OCI-LY7 (cell line): ENCODE measurements around the gene VCL. TPM values are rescaled to one million over a fixed set of nuclear protein-coding genes. Genes with fewer than 3 reads are reported as not detected.
"Not testable (repeated sequence)": the region's sequence is repeated elsewhere in the genome, so short reads cannot be mapped to it uniquely, and the experiment has no call there.

Experiments used
- BruUV-seq: library from RNA; stranded (reverse); fragments of 400-500 nt; replicated peaks from 2 replicates; lab custom pipeline; 2021; lab: Mats Ljungman, UMichigan
- CTCF ChIA-PET: fragments of 300-600 bp; sonication (Branson Sonifier 250); formaldehyde crosslinking; loops from one replicate; lab custom pipeline; 2022; ENCODE audit warnings: antibody characterized with exemption; ENCODE audit not compliant: unreplicated experiment; lab: Charles Lee
- POLR2A ChIA-PET: fragments of 300-600 bp; sonication (Branson Sonifier 250); formaldehyde crosslinking; loops from one replicate; lab custom pipeline; 2022; ENCODE audit warnings: antibody characterized with exemption; lab: Charles Lee
- DNase-seq: peaks from one replicate; pipeline ENCODE4 v3.0.0-alpha.2; 2015; ENCODE audit warnings: low spot score
- H2AFZ ChIP-seq: fragments of 200-600 bp; sonication (generic), shearing (Covaris generic); 2 replicates; pipeline ENCODE4 v1.6.1; 2014; ENCODE audit warnings: mild to moderate bottlenecking, antibody characterized with exemption, low read length, moderate library complexity
- H3K27ac ChIP-seq: fragments of 200-600 bp; sonication (generic); 2 replicates; pipeline ENCODE4 v1.5.1; 2014; ENCODE audit warnings: mixed run types, low read depth, mild to moderate bottlenecking, moderate library complexity, low read length, inconsistent platforms; ENCODE audit not compliant: poor library complexity, severe bottlenecking
- H3K36me3 ChIP-seq: fragments of 200-600 bp; sonication (generic); 2 replicates; pipeline ENCODE4 v1.6.1; 2014; ENCODE audit warnings: mild to moderate bottlenecking, antibody characterized with exemption, low read length, moderate library complexity, mixed read lengths; ENCODE audit not compliant: insufficient read depth
- H3K4me1 ChIP-seq: fragments of 200-600 bp; sonication (generic); 2 replicates; pipeline ENCODE4 v1.5.1; 2014; ENCODE audit warnings: mild to moderate bottlenecking, low read length; ENCODE audit not compliant: insufficient read depth, poor library complexity, severe bottlenecking
- H3K4me2 ChIP-seq: fragments of 200-600 bp; sonication (generic); 2 replicates; pipeline ENCODE4 v1.6.1; 2014; ENCODE audit warnings: mild to moderate bottlenecking, low read length
- H3K4me3 ChIP-seq: fragments of 200-600 bp; sonication (generic); 2 replicates; pipeline ENCODE4 v1.5.1; 2014; ENCODE audit warnings: mild to moderate bottlenecking, low read depth, low read length; ENCODE audit not compliant: poor library complexity, severe bottlenecking
- H3K79me2 ChIP-seq: fragments of 200-600 bp; sonication (generic); 2 replicates; pipeline ENCODE4 v1.6.1; 2016; ENCODE audit warnings: low read depth, mild to moderate bottlenecking, low read length, moderate library complexity, mixed read lengths; ENCODE audit not compliant: insufficient read depth
- H3K9me2 ChIP-seq: fragments of 200-600 bp; sonication (generic); 2 replicates; pipeline ENCODE4 v1.6.1; 2016; ENCODE audit warnings: mild to moderate bottlenecking, low read length, mixed read lengths; ENCODE audit not compliant: insufficient read depth
- H3K9me3 ChIP-seq: fragments of 200-600 bp; sonication (generic); 2 replicates; pipeline ENCODE4 v1.6.1; 2014; ENCODE audit warnings: mild to moderate bottlenecking, mixed run types, low read length, mixed read lengths
- H4K20me1 ChIP-seq: fragments of 200-600 bp; sonication (generic); 2 replicates; pipeline ENCODE4 v1.6.1; 2014; ENCODE audit warnings: mild to moderate bottlenecking, antibody characterized with exemption, low read length, moderate library complexity, mixed read lengths; ENCODE audit not compliant: insufficient read depth
- EZH2phosphoT487 ChIP-seq: fragments of 200-600 bp; sonication (generic); IDR thresholded peaks from 2 replicates; pipeline ENCODE4 v1.6.1; 2018; ENCODE audit warnings: low read depth, borderline replicate concordance, mild to moderate bottlenecking, mixed run types, antibody characterized with exemption, low read length, moderate library complexity, mixed read lengths
- intact Hi-C: fragments of 100-400 bp; cut with micrococcal nuclease; formaldehyde crosslinking; loops from one replicate; pipeline ENCODE4 v1.10.0; 2022; ENCODE audit not compliant: unreplicated experiment
- total RNA-seq, 2 experiments: library from RNA; depleted of rRNA in 1 of 2; stranded (reverse); fragments of >200 nt in 1 of 2; shearing (Covaris generic) in 1 of 2; gene quantifications; 2 replicates each; pipeline ENCODE4 v1.2.3, GENCODE V29; 2014 to 2022
- TF ChIP-seq, protein P1 (sequence below): fragments of 200-600 bp; sonication (generic); conservative IDR thresholded peaks from 2 replicates; pipeline ENCODE4 v1.5.1; 2014; ENCODE audit warnings: mild to moderate bottlenecking, antibody characterized with exemption, low read length, moderate library complexity, mixed read lengths

The VCL gene
- total RNA-seq, 2 experiments from 2014 or later = 19.1 to 55.5 TPM

DNA sequence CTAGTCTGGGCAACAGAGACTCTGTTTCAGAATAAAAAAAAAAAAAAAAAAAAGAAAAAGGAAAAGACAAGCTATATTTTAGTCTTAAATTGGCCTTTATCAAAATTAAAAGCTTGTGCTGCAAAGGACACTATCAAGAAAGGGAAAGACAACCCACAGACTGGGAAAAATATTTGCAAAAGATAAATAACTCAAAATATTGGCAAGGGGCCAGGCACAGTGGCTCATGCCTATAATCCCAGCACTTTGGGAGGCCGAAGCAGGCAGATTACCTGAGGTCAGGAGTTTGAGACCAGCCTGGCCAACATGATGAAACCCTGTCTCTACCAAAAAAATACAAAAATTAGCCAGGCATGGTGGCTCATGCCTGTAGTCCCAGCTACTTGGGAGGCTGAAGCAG lies 34.3 kb downstream of the VCL start:
- H3K9me2 ChIP-seq, H3K4me1 ChIP-seq, H4K20me1 ChIP-seq, H3K9me3 ChIP-seq, H3K36me3 ChIP-seq, BruUV-seq, H3K79me2 ChIP-seq, DNase-seq, CTCF ChIA-PET, H2AFZ ChIP-seq, H3K4me2 ChIP-seq, H3K27ac ChIP-seq, H3K4me3 ChIP-seq: not testable (repeated sequence)
- POLR2A ChIA-PET = interaction anchor here (0.6 to 2.1 kb wide), 5 partner anchors 11 to 353 kb away, joined by 3 to 7 read pairs (median 4); no protein-coding TSS in a partner anchor
- intact Hi-C loops = loop anchor here (5.0 kb wide), 1 partner anchor 75 kb away; no protein-coding TSS in a partner anchor

DNA sequence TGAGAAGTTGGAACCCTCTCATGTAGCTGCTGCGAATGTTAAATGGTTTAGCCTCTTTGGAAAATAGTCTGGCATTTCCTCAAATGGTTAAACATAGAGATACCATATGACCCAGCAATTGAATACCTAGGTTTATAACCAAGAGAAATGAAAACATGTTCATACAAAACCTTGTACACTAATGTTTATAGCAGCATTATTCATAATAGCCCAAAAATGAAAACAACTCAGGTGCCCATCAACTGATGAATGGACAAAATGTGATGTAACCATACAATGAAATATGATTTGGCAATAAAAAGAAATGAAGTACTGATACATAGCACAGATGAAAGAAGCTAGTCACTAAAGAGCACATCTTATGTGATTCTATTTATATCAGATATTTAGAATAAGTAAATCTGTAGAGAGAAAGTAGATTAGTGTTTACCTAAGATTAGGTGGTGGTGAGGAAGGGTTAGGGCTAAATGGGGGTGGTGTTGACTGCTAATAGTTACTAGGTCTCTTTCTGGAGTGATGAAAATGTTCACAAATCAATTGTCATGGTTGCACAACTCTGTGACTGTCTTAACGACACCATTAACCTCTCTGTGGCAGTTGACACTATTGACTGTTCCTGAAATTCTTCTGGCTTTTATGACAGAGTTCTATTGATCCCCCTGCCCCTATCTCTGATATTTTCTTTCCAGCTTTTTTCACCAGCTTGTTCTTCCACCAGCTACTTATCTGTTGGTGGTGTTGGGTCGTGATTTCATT lies 35.2 kb downstream of the VCL start:
- ChIA-PET POLR2A (interaction anchor here (0.8 to 1.0 kb wide), 3 partner anchors 11 to 19 kb away, joined by 3 to 4 read pairs (median 3); no protein-coding TSS in a partner anchor), CTCF (no interaction called here)
- H3K79me2 ChIP-seq = no peaks in the 10 kb centered on the region
- H3K4me2 ChIP-seq = no peak overlapping the region
- no peaks in the 10 kb centered on the region for H3K9me2 ChIP-seq
- DNase-seq = no peak
- no peak for TF ChIP-seq EZH2phosphoT487
- TF ChIP-seq, protein P1, sequence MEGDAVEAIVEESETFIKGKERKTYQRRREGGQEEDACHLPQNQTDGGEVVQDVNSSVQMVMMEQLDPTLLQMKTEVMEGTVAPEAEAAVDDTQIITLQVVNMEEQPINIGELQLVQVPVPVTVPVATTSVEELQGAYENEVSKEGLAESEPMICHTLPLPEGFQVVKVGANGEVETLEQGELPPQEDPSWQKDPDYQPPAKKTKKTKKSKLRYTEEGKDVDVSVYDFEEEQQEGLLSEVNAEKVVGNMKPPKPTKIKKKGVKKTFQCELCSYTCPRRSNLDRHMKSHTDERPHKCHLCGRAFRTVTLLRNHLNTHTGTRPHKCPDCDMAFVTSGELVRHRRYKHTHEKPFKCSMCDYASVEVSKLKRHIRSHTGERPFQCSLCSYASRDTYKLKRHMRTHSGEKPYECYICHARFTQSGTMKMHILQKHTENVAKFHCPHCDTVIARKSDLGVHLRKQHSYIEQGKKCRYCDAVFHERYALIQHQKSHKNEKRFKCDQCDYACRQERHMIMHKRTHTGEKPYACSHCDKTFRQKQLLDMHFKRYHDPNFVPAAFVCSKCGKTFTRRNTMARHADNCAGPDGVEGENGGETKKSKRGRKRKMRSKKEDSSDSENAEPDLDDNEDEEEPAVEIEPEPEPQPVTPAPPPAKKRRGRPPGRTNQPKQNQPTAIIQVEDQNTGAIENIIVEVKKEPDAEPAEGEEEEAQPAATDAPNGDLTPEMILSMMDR = no peak
- H3K27ac ChIP-seq = no peak overlapping the region
- H4K20me1 ChIP-seq = no peaks in the 10 kb centered on the region
- intact Hi-C loops = loop anchor here (5.0 kb wide), 1 partner anchor 76 kb away; no protein-coding TSS in a partner anchor
- no TSS peak for BruUV-seq
- H2AFZ ChIP-seq = no peak overlapping the region
- H3K9me3 ChIP-seq = no peaks in the 10 kb centered on the region
- no peak overlapping the region for H3K4me3 ChIP-seq
- H3K4me1 ChIP-seq = peaks cover 10% of the 10 kb centered on the region
- H3K36me3 ChIP-seq = no peaks in the 10 kb centered on the region

DNA sequence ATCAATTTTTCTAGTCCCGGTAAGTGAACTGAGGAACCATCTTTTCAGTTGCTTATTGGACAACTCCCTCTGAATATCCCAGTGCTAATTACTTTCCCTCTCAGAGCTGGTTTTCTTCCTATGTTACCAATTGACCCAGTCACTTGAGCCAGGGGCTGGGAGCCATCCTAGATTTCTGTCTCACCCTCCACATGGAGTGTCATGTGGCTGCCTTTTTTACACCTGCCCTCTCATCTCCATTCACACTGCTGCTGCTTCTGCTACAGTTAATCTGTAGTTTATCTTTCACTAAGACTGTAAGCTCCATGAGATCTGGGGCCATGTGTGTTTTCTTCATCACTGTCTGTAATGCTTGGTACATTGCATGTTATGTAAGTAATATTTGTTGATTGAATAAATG lies 35.8 kb downstream of the VCL start:
- no peak overlapping the region for H3K27ac ChIP-seq
- H3K9me2 ChIP-seq = no peaks in the 10 kb centered on the region
- no peak overlapping the region for H2AFZ ChIP-seq
- no peaks in the 10 kb centered on the region for H4K20me1 ChIP-seq
- no peak for DNase-seq
- intact Hi-C loops = loop anchor here (5.0 kb wide), 1 partner anchor 76 kb away; no protein-coding TSS in a partner anchor
- ChIA-PET POLR2A (interaction anchor here (0.8 to 1.0 kb wide), 4 partner anchors 12 to 33 kb away, joined by 3 to 4 read pairs (median 3); no protein-coding TSS in a partner anchor), CTCF (no interaction called here)
- no peaks in the 10 kb centered on the region for H3K9me3 ChIP-seq
- H3K4me2 ChIP-seq = no peak overlapping the region
- BruUV-seq = no TSS peak
- peaks cover 10% of the 10 kb centered on the region for H3K4me1 ChIP-seq
- H3K36me3 ChIP-seq = no peaks in the 10 kb centered on the region
- no peak overlapping the region for H3K4me3 ChIP-seq
- H3K79me2 ChIP-seq = no peaks in the 10 kb centered on the region
- TF ChIP-seq EZH2phosphoT487 = no peak
- TF ChIP-seq, protein P1 = no peak
